GM18511 (cell line): ENCODE measurements around the gene NRXN3.

Experiments used
- ATAC-seq: cut with Tn5 transposase; IDR thresholded peaks from one replicate; pipeline ENCODE4 v1.9.1; 2021; ENCODE audit warnings: mild to moderate bottlenecking, moderate library complexity; ENCODE audit not compliant: unreplicated experiment

The NRXN3 gene

DNA sequence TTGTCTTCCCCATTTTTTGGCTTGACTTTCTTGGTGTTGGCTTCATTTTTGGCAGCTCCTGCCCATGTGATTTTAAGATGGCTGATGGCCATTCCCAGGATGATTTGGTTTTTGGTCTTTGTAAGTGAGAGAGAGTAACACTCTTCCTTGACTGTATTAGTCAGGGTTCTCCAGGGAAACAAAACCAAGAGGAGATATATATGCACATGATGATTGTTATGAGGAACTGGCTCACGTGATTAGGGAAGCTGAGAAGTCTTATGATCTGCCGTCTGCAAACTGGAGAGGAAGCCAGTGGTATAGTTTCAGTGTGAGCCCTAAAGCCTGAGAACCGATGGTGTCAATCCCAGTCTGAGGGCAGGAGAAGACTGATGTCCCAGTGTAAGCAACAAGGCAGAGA, 146.6 kb downstream of the NRXN3 start:
- ATAC-seq, result no peak

DNA sequence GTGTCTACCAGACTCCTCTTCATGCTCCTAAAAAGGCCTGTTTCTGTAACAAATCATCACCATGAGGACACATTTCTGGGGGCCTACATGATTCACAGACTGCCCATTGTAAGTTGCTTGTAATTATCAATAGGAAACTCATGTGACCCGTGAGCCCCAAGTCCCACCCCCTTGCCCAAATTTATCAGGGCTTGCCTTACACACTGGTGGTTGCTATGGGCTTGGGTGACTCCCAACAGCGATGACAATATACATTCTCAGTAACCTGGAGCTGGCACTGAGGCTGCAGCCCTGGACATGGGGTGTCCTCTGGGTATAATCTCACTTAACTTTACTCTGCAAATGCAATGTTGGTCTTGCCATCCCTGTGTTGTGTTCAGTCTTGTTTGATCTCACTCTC, 149.2 kb downstream of the NRXN3 start:
- ATAC-seq, result no peak

DNA sequence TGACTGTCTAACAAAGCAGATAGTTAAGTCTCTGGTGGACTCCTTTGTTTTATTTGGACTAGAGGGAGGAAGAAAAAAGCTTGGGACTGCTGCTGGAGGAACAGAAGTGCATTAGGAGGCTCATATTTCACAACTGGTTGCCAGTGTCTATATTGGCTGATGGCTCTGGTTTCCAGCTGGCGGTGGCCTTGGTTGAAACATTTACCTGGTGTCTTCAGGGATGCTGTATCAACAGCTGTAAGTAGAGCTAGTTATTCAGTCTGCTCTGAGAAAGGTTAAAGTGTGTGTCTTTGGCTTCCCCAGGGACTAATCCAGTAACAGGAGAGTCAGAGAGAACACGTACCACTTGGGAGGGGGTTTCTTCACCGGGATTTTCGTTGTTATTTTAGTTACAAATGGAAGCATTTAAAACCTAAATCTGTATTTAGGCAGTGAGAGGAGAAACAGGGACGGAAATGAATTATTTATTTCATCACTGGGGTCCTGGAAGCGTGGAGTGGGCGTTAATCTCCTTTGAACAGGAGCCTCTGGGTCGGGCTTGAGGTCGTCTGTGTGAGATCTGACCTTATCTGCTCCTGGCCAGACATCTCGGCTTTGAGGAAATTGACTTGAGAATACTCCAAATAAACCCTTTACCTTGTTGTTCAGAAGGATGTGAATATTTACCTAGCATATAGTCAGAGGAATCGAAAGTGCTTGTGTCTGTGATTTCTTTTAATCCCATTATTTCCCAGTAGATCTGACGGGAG, 149.9 kb downstream of the NRXN3 start:
- no peak for ATAC-seq

DNA sequence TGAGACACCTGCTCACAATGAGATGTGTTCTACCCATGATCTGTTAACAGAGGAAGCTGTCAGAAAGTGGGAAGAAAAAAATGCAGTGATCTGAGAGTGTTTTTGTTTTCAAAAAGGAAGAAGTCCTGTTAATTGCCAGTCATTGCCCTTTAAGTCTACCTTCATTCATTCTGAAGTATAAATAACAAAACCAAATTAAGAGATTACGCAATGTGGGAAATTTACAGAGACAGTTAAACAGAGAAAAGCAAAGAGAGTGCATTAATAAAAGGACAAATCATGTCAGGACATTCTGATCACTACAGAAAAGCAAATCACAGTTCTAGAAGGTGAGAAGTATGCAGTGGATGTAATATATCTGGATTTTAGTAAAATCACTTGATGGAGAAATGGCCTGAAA, 154.2 kb downstream of the NRXN3 start:
- no peak for ATAC-seq

DNA sequence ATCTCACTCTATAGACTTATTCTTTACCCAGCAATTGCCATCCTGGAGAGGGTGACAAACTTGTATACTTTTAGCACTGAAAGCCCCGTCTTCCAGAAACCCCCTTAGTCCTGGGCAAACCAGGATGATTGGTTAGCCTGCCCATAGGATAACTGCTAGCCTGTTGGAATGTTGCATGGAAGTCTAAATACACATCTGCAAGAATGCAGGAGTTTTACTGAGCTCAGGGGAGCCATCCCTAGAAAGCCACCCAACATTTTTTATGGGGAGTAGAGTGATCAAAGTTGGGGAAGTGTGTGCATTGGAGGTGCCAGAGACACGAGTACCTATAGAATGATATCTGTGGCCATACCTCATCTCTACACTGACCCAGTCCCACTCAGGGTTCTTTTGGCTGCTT, 155.7 kb downstream of the NRXN3 start:
- ATAC-seq, result no peak

DNA sequence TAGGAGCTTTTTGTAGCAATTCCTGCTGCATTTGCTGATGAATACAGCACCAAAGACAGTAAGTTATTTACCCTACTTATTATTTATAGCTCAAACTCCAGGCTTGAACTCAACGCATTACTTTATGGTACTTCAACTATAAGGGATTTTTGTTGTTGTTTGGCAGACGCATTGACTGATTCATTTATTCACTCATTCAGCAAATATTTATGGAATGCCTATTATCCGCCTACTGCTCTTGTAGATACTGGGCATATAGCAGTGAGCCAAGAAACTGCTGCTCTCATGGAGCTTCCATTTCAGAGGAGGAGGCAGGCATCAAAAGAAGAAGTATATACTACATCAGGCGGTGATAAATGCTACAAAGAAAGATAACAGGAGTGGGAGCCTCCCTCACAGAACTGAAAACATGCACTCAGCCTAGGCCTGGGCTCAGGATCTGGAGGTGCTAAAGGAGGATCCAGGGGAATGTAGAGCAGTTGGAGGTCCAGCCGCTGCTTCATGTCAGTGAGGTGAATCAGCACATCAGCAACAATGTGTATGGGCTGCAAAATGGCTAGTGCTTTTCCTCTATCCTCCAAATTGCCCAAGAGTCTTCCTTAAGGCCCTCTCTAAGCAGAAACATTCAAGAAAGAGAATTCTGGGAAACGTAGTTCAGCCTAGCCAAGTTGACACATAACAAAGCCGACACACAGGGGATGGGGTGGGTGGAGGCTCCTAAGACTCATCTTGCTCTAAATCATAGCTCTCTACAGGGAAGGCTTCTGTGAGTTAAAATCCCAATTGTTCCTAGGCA, 157.5 kb downstream of the NRXN3 start:
- no peak for ATAC-seq

DNA sequence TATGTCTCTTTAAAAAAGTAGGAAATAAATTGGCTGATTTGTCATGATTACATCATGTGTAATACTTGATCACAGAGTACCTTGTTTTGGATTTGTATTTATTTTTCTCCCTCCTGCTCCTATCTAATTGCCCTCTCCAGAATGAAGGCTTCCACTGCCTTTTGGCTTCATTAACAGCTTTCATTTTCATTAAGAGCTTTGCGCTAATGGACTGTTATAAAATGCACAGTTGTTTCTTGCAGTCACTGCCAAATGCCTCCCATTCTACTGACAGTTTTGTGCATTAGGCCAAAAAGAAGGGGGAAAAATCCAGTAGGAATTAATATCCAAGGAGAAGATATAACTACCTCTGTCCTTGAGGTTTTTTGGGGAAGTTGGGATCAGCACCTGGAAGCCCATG, 159.2 kb downstream of the NRXN3 start:
- ATAC-seq, result no peak

DNA sequence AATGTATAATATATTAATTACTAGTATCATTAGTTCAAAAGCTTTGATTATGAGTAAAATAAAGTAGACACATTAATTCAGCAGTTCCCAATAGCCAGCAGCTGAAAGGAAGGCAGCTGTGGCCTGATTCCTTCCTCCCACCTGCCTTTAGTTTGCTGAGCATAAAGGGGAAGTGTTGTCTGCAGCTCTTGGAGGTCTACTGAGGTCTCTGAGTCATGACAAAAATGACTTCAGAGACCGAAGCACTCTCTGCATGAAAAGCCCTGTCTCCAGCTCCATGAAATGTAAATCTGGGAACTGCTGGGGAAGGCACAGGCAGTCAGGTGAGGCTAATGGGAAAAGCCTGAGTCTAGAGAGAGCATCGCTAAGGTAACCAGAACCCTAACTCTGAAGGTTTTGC, 165.4 kb downstream of the NRXN3 start:
- ATAC-seq, result no peak

DNA sequence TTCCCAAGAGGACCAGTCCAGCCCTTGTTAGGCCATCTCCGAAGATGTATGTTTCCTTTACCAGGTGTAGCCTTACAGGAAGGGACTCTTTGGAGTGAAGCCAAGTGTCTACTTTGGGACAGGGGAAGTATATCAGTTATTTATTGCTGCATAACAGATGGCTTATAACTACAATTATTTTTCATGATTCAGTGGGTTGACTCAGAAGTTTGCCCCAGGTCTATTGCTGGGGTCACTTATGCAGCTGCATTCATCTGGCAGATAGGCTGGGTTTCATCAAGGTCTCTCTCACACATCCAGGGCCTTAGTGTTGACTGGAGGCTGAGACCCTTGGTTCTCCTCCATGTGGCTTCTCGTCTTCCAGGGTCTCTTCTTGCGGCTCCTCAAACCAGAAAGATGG, 170.1 kb downstream of the NRXN3 start:
- no peak for ATAC-seq

DNA sequence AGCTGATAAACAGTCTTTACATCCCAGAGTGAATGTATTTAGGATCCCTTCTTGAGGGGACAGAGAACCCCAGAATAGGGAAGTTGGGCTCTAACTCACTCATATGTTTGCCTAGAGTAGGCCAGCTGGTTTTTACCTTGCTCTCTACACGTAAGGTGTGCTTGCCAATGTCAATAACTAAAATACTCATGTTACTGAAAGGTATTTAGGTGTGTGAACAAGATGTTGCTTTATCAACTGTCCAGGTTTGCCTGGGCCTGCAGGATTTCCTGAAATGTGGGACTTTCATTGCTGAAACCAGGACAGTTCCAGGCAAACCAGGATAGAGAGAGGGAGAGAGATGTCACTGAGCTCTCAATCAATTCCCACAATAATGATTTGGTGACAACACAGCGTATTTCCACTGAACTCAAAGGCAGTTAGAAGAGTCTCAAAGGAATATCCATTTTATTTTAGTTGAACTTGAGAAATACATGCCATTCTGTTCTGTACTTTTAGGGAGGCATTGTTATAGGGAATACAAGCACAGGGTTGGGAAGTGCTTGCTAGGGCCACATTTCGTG, 171.7 kb downstream of the NRXN3 start:
- no peak for ATAC-seq

DNA sequence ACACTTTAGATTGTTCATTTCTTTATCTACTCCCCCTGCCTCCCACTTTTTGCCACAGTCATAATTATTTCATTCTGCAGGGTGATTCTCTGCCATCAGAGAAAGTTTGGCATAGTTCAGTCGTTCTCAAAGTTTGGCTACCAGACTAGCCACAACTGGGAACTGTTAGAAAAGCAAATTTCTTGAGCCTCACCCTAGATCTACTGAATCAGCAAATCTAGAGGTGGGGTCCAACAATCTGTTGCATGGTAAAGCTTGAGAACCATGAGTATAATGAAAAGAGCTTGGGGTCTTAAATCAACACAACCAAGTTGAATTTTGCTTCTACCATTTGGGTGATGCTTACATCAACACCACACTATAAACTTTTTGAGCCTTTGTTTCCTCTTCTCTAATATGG, 172.7 kb downstream of the NRXN3 start:
- ATAC-seq, result no peak

DNA sequence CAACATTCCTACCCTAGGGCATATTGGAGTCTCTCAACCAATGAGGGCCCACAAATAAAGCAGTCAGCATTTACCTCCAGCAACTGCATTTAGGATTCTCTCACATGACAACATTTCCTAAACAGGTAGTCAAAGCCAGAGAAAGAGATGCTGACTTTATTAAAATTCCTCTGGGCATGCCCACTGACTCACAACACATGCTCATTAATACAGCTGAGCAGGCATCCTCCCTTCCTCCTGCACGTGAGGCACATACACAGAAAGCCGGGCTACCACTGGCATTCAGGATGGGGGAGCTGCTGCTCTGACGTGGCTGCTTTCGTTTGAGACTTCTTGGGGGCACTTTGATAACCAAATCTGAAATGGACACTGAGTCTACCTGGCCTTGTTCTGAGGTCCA, 174.1 kb downstream of the NRXN3 start:
- no peak for ATAC-seq

DNA sequence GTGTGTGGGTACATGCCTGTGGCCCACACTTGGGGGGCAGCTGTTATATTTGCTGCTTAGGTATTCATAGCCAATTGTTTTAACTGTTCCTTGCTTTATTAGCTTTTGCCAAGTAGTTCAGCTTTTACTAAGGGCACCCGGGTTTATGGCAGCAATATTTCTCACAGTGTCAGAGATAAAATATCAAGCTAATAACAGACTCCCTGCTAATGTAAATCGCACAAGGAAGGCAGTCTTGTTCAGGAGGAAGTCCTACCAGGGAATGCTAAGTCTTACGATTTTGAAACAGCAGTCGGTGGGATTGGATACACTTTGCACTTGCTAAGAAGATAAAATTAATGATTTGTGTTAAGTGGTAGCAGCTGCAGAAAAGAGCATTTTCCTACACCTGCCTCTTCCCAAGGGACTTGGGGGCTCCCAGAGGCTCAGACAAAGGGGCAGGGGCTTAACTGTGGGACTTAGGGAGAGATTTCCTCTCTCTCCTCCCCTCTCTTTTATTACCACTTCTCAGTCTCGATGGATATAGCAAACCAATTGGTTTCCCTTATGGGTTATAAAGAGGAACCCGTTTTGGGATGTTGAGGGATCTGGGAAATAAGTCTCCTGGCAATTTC, 175.1 kb downstream of the NRXN3 start:
- no peak for ATAC-seq

DNA sequence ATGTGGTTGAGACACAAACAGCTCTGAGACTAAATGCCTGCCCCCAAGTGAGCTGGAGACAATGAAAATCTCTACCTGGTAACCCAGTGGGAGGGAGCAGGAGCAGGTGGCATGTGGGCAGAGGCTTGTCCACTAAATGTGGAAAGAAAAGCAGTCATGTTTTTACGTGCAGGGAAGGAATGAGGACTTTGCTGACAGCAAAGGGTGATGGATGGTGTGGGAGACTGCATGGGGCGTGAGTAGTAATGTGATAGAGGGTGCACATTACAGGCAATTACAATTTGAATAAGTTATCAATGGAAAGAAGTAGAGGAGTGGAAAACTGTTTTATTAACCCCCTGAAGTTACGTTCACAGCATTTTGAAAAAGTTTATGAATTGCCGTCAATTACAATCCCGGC, 176.6 kb downstream of the NRXN3 start:
- no peak for ATAC-seq

DNA sequence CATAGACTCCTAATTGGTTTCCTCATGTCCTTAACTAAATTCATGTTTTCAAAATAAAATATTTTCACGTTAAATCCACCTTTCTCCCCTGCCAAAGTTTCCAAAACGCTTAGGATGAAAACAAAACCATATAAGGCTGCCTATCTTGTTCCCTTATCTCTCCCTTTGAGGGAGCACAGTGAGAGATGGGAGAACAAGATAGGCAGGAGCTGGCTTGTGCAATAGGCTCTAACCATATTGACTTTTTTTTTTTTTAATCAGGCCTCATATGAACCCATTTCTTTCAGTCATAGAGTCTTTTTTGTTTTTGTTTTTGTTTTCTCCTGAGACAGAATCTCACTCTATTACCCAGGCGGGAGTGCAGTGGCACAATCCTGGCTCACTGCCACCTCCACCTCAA, 184.9 kb downstream of the NRXN3 start:
- no peak for ATAC-seq

DNA sequence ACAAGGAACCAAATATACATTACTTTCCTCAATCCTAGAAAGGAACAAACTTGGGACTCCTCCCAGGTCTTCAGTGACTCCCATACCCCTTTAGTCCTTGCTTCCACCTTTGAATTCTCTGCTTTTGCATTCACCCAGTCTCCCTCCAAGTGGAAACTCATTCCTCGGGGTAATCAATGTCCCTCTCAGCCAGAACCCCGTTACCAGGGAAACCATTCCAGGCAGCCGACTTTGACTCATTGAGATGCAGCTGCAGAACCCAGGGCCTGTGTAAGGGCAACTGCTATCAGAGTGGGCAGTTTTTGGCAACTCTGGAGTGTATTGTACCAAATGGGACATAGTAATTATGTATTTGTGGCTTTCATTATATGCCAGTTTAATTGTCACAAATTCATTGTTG, 186.2 kb downstream of the NRXN3 start:
- no peak for ATAC-seq

DNA sequence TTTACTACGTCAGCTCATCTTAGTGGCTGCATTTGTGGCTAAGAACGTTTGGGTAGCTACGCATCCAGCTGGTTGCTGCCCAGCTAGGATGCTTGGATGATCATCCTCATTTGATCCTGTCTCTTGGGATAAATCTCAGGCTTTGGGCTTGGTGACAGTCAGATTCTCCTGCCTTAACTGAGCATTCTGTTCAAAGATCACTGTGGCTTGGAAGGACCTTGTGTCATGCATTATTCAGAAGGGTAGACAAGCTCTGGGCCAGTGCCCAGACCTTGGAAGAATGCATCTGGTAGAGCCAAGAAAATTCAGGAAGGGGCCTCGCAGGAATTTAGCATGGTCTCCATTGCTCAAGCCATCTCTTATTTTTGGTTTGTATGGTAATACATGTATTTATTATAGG, 188.4 kb downstream of the NRXN3 start:
- no peak for ATAC-seq

DNA sequence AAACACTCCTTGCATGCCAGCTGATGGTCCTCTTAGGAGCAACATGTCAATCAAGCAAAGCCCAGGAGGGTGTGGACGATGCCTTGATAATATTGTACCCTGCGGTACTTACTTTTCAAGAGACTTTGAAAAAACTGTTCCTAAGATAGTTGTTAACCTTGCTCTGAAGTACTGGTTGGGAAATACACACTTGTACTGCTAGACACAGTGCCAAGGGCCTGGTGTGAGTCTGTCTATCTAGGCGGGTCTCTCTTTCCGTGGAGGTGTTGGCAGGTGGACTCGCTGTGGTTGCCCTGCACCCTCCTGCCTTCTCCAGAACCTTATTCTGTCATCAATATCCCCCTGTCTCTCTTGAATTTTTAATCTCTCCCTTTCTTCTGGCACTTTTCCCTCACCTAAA, 189.4 kb downstream of the NRXN3 start:
- ATAC-seq, result no peak

DNA sequence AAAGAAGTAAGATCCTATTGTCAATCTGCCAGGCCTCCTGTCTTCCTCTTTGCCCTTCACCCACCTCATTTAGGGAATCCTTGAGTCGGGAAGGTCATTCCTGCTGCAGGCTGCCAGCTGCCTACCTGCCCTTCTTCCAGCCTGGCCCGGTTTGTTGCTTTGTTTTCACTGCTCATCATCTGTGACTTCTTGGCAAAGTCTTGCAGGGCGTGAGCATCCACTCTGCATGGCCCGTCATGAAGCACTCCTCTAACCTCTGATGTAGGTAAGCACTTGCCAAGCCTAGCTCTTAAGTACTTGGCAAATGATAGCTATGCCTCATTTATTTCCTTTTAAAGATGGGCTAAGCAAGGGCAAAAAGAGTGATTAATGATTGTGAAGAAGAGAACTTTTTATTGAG, 192.8 kb downstream of the NRXN3 start:
- ATAC-seq, result no peak

DNA sequence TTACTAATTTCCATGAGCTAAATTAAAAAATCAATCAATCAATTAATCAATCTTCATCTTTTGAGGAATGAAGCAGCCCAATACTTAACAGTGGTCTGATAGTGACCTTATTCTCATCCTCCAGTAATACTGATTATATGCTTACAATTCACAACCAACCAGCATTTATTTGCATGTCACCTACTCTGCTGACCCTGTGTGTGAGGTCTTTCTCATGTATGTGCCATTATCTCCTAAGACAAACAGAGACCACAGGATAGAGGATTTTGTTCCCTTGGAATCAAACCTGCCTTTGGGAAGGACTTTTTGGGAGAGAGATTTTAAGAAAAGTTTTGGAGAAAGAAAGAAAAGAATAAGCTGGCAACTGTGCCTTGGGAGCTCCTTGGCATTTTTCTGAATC, 197.2 kb downstream of the NRXN3 start:
- no peak for ATAC-seq

DNA sequence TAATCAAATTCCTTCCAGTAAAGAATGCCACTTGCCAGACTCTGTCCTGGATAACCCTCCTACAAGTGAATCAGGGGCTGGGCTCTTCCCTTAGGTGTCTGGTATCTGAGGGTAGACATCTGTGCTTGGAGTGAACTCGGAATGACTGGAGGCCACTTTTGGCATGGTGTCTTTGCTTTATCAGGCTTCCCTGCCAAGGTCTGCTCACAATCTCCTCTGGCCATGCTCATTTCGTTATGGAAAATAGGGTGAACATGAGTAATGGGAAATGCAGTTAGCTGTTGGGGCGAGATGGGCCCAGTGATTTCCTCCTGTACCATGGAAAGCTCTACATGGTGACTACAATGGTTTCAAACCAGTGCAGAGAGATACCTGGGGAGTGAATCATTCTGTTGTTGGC, 212.9 kb downstream of the NRXN3 start:
- ATAC-seq, result no peak

DNA sequence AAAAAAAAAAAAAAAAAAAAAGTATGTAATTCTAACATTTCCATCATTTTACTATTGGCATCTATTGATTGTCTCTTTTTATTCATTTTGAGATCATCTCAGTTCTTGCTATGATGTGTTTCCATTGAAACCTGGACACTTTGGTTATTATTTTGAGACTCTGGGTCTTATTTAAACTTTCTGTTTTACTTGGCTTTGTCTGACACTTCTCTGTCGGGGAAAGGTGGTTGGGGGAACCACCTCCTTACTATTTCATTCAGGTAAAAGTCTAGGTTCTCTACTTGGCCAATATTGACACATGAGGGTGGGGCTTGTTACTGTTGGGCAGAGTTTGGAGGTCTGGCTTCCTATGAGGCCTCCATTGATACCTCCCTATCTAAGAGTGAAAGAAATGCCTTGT, 228.0 kb downstream of the NRXN3 start:
- ATAC-seq, result no peak
